ENCODE data around the gene ILKAP.

Gene ILKAP

GRCh38 chr2:238237431-238238135, 34.1 kb upstream of the ILKAP start:
- in situ Hi-C loops (cut with MboI; ENCODE audit: low sequenced_read_pairs): no loop called here

GRCh38 chr2:238236571-238236970, 33.1 kb upstream of the ILKAP start:
- in situ Hi-C loops (cut with MboI; ENCODE audit: low sequenced_read_pairs): no loop called here

- in situ Hi-C loops (cut with MboI; ENCODE audit: low sequenced_read_pairs): no loop called here
Observed at GRCh38 chr2:238235856-238236255, 32.4 kb upstream of the ILKAP start.

- in situ Hi-C loops (cut with MboI; ENCODE audit: low sequenced_read_pairs): no loop called here
Observed at GRCh38 chr2:238235331-238235732, 31.8 kb upstream of the ILKAP start.

- in situ Hi-C loops (cut with MboI; ENCODE audit: low sequenced_read_pairs): no loop called here
Observed at GRCh38 chr2:238233625-238234024, 30.1 kb upstream of the ILKAP start.

- in situ Hi-C loops (cut with MboI; ENCODE audit: low sequenced_read_pairs): no loop called here
Observed at GRCh38 chr2:238231809-238232208, 28.3 kb upstream of the ILKAP start.

- in situ Hi-C loops (cut with MboI; ENCODE audit: low sequenced_read_pairs): no loop called here
Observed at GRCh38 chr2:238231251-238231793, 27.8 kb upstream of the ILKAP start.

GRCh38 chr2:238230699-238231098, 27.2 kb upstream of the ILKAP start:
- in situ Hi-C loops (cut with MboI; ENCODE audit: low sequenced_read_pairs): no loop called here

- in situ Hi-C loops (cut with MboI; ENCODE audit: low sequenced_read_pairs): no loop called here
Observed at GRCh38 chr2:238228700-238229099, 25.2 kb upstream of the ILKAP start.

GRCh38 chr2:238227587-238228032, 24.1 kb upstream of the ILKAP start:
- in situ Hi-C loops (cut with MboI; ENCODE audit: low sequenced_read_pairs): no loop called here

- in situ Hi-C loops (cut with MboI; ENCODE audit: low sequenced_read_pairs): no loop called here
Observed at GRCh38 chr2:238226698-238227586, 23.4 kb upstream of the ILKAP start.

- in situ Hi-C loops (cut with MboI; ENCODE audit: low sequenced_read_pairs): no loop called here
Observed at GRCh38 chr2:238225911-238226697, 22.6 kb upstream of the ILKAP start.

- in situ Hi-C loops (cut with MboI; ENCODE audit: low sequenced_read_pairs): no loop called here
Observed at GRCh38 chr2:238225121-238225520, 21.6 kb upstream of the ILKAP start.

GRCh38 chr2:238224356-238225035, 21.0 kb upstream of the ILKAP start:
- in situ Hi-C loops (cut with MboI; ENCODE audit: low sequenced_read_pairs): no loop called here

- in situ Hi-C loops (cut with MboI; ENCODE audit: low sequenced_read_pairs): no loop called here
Observed at GRCh38 chr2:238220892-238221521, 17.5 kb upstream of the ILKAP start.

GRCh38 chr2:238220274-238220891, 16.9 kb upstream of the ILKAP start:
- in situ Hi-C loops (cut with MboI; ENCODE audit: low sequenced_read_pairs): no loop called here

GRCh38 chr2:238216651-238217184, 13.2 kb upstream of the ILKAP start:
- in situ Hi-C loops (cut with MboI; ENCODE audit: low sequenced_read_pairs): no loop called here

GRCh38 chr2:238207006-238207405, 3.5 kb upstream of the ILKAP start:
- in situ Hi-C loops (cut with MboI; ENCODE audit: low sequenced_read_pairs): no loop called here

- in situ Hi-C loops (cut with MboI; ENCODE audit: low sequenced_read_pairs): no loop called here
Observed at GRCh38 chr2:238203973-238204683, 633 bp upstream of the ILKAP start.
